A549 (cell line): ENCODE data around the gene CNTNAP1.

Source experiments
- TF ChIP-seq, protein P1 (sequence below): fragments of >200 bp; sonication (Bioruptor Twin); formaldehyde crosslinking; IDR thresholded peaks from 3 replicates; pipeline ENCODE4 v1.5.1; 2016
- TF ChIP-seq, protein P2 (sequence below): fragments of 200-600 bp; sonication (generic); IDR thresholded peaks from 2 replicates; pipeline ENCODE4 v1.6.1; 2016; ENCODE audit warnings: antibody characterized with exemption, mild to moderate bottlenecking, moderate library complexity

DNA sequence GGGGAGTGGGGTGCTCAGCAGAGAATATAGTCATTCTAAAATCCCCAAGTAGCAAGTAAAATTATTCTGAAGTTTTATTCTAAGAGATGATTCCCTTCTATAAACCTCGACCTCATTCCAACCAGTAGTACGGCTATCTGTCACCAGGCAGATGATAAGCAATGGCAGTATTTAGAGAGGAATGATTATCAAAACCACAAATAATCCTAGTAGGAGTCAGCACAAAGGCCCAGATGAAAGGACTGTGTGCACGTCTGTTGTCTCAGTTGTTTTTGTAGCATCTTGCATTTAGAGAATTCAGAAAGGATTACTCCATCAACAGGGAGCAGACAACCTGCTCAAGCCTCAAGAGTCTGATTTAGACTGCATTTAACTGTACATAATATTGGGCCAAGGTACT, 41.3 kb downstream of the CNTNAP1 start:
- TF ChIP-seq, protein P1, sequence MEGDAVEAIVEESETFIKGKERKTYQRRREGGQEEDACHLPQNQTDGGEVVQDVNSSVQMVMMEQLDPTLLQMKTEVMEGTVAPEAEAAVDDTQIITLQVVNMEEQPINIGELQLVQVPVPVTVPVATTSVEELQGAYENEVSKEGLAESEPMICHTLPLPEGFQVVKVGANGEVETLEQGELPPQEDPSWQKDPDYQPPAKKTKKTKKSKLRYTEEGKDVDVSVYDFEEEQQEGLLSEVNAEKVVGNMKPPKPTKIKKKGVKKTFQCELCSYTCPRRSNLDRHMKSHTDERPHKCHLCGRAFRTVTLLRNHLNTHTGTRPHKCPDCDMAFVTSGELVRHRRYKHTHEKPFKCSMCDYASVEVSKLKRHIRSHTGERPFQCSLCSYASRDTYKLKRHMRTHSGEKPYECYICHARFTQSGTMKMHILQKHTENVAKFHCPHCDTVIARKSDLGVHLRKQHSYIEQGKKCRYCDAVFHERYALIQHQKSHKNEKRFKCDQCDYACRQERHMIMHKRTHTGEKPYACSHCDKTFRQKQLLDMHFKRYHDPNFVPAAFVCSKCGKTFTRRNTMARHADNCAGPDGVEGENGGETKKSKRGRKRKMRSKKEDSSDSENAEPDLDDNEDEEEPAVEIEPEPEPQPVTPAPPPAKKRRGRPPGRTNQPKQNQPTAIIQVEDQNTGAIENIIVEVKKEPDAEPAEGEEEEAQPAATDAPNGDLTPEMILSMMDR: no peak
- TF ChIP-seq, protein P2, sequence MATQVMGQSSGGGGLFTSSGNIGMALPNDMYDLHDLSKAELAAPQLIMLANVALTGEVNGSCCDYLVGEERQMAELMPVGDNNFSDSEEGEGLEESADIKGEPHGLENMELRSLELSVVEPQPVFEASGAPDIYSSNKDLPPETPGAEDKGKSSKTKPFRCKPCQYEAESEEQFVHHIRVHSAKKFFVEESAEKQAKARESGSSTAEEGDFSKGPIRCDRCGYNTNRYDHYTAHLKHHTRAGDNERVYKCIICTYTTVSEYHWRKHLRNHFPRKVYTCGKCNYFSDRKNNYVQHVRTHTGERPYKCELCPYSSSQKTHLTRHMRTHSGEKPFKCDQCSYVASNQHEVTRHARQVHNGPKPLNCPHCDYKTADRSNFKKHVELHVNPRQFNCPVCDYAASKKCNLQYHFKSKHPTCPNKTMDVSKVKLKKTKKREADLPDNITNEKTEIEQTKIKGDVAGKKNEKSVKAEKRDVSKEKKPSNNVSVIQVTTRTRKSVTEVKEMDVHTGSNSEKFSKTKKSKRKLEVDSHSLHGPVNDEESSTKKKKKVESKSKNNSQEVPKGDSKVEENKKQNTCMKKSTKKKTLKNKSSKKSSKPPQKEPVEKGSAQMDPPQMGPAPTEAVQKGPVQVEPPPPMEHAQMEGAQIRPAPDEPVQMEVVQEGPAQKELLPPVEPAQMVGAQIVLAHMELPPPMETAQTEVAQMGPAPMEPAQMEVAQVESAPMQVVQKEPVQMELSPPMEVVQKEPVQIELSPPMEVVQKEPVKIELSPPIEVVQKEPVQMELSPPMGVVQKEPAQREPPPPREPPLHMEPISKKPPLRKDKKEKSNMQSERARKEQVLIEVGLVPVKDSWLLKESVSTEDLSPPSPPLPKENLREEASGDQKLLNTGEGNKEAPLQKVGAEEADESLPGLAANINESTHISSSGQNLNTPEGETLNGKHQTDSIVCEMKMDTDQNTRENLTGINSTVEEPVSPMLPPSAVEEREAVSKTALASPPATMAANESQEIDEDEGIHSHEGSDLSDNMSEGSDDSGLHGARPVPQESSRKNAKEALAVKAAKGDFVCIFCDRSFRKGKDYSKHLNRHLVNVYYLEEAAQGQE: no peak
